Right lobe of liver (tissue), 6 donors: ENCODE data around the gene LRRN2. TPM values are rescaled to one million over a fixed set of nuclear protein-coding genes. Genes with fewer than 3 reads are reported as not detected.

Experiments used
- ATAC-seq, 4 donors: fragments of 200-7000 bp; cut with Tn5 transposase; one replicate each; pipeline ENCODE4 v1.9.1; 2020; ENCODE audit warnings: mild to moderate bottlenecking in 4 of 4, moderate library complexity in 4 of 4
- DNase-seq, 3 donors: peaks; one replicate each; pipeline ENCODE4 v3.0.0-alpha.2; 2020
- H3K27ac ChIP-seq, 3 donors: fragments of 200-600 bp; one replicate each; pipeline ENCODE4 v1.8.0; 2022
- H3K27me3 ChIP-seq, 2 donors: fragments of 200-600 bp; one replicate each; pipeline ENCODE4 v1.8.0; 2022
- H3K36me3 ChIP-seq, 4 donors: fragments of 200-600 bp; sonication (generic) in 1 of 4; one replicate each; pipeline versions ENCODE4 v1.5.1 to v1.8.0; 2017 to 2022; ENCODE audit warnings: control low read depth in 1 of 4
- H3K4me1 ChIP-seq, 4 donors: fragments of 200-600 bp; sonication (generic) in 1 of 4; one replicate each; pipeline versions ENCODE4 v1.5.1 to v1.8.0; 2017 to 2022; ENCODE audit warnings: control low read depth in 1 of 4
- H3K4me3 ChIP-seq, 3 donors: fragments of 200-600 bp; one replicate each; pipeline ENCODE4 v1.8.0; 2022
- H3K9me3 ChIP-seq, 4 donors: fragments of 200-600 bp; sonication (generic) in 1 of 4; one replicate each; pipeline versions ENCODE4 v1.5.1 to v1.8.0; 2017 to 2022; ENCODE audit warnings: control low read depth in 1 of 4
- POLR2A ChIP-seq: fragments of 450-650 bp; IDR thresholded peaks from one replicate; pipeline ENCODE4 v1.6.1; 2017; ENCODE audit warnings: antibody characterized with exemption, mild to moderate bottlenecking
- WGBS: methylation state at CpG from one replicate; pipeline ENCODE4 v1.1.6; 2018; ENCODE audit warnings: low coverage, low lambda C conversion rate; ENCODE audit not compliant: insufficient coverage; ENCODE audit errors: missing lambda C conversion rate; 5-methylcytosine and 5-hydroxymethylcytosine counted together
- intact Hi-C, 2 donors: fragments of 100-400 bp; cut with DNase I; formaldehyde crosslinking; loops; one replicate each; pipeline versions ENCODE4 v1.11.2 to v1.14.1; 2022
- total RNA-seq, 6 experiments: library from RNA; depleted of rRNA in 2 of 6; stranded (reverse); fragments of >200 nt in 2 of 6; fragmentation: NEBNext Ultra II Directional in 3 of 6; extraction: Animal tissue kit (Norgen Biotek cat#: 25700) in 3 of 6; gene quantifications; one replicate each; pipeline versions ENCODE4 v1.1.0 to v1.2.4, GENCODE V29; 2016 to 2023
- TF ChIP-seq, protein P1 (sequence below), 4 donors: fragments of 200-600 bp in 3 of 4; fragments of 450-650 bp in 1 of 4; IDR thresholded peaks; one replicate each; pipeline versions ENCODE4 v1.5.1 to v1.8.0; 2016 to 2022; ENCODE audit warnings: antibody characterized with exemption in 4 of 4, mild to moderate bottlenecking in 2 of 4
- donor health status: DM: no; HTN: yes; CAD: no.
- donor health status: DM: no; HTN: no; CAD: no.
- donor health status: DM: no; HTN: no; CAD: no.
- donor health status: DM: no; HTN: yes; CAD: no.
- donor health status: DM: no; HTN: yes; CAD: no.

The LRRN2 gene
- total RNA-seq, 6 experiments from 2014 or later, result 0.07 to 0.78 (median 0.25) TPM

DNA sequence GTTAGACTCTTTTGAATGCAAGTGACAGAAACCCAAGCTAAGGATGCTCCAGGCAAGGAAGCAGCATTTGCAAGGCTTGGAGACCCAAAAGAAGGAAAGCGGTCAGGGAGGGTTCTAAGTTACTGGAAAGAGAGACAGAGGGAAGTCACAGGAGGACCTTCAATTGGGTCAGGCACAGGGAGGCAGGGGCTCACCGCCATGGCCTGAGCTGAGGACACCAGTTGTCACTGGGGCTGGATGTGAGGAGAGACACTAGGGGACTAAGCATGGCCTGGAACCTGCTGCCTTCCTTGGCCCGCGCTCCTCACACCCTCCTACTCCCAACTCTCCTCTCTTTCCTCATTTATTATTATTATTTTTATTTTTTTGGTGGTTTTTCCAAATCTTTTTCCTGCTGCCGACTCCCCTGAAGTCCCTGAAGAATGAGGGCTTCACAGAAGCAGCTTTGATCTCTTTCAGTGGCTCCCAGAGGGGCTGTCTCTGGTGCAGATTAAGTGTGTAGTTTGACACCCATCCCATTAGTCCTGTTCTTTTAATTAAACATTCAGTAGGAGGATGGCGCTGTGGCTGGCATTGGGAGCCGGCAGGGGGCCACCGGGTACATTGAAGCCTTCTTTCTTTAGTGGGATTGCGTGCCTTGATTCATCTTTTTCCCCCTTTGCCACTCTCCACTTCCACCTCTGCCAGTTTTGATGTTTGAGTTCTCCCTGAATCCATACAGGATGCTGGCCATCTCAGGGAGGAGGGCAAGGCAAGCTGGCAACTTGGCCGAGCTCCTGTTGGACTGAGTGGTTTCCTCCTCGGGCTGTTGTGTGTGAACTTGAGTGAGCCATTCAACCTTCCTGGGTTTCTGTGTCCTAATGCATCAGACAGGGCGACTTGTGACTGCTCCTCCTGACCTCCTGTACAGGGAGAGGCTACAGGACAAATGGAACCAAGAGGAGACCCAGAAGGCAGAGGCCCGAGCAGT lies 110.0 kb downstream of the LRRN2 start:
- intact Hi-C loops, result no loop called here
- WGBS, result 82% methylated on average over 7 of the region's 13 CpGs

DNA sequence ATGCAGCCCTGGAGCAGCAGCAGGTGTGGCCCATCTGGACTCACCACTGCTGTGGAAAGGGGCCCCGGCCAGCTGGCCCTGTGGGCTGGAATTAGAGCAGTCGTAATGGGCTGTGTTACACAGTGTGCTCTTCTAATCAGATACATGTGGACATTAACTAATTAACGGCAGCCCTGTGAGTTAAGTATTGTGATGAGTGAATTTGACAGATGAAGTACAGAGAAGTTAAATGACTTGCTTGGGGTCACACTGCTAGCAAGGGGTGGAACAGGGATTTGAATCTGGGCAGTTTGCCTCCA lies 110.7 kb downstream of the LRRN2 start:
- no peak for DNase-seq
- TF ChIP-seq POLR2A, result no peak
- TF ChIP-seq, protein P1, sequence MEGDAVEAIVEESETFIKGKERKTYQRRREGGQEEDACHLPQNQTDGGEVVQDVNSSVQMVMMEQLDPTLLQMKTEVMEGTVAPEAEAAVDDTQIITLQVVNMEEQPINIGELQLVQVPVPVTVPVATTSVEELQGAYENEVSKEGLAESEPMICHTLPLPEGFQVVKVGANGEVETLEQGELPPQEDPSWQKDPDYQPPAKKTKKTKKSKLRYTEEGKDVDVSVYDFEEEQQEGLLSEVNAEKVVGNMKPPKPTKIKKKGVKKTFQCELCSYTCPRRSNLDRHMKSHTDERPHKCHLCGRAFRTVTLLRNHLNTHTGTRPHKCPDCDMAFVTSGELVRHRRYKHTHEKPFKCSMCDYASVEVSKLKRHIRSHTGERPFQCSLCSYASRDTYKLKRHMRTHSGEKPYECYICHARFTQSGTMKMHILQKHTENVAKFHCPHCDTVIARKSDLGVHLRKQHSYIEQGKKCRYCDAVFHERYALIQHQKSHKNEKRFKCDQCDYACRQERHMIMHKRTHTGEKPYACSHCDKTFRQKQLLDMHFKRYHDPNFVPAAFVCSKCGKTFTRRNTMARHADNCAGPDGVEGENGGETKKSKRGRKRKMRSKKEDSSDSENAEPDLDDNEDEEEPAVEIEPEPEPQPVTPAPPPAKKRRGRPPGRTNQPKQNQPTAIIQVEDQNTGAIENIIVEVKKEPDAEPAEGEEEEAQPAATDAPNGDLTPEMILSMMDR (IDR thresholded peaks at IDR 0.05), result no peak
- Histone ChIP-seq H3K36me3 (no peaks in the 10 kb centered on the region), H3K27me3 (no peaks in the 10 kb centered on the region), H3K4me3 (no peak overlapping the region), H3K9me3 (no peaks in the 10 kb centered on the region), H3K4me1 (no peaks in the 10 kb centered on the region), H3K27ac (no peak overlapping the region)
- ATAC-seq, result no peak
- intact Hi-C loops, result no loop called here
- 96% methylated on average over 3 of the region's 3 CpGs for WGBS

More for the DNA sequence above, 110.0 kb downstream of the LRRN2 start:
- no peak overlapping the region for H3K27ac ChIP-seq
- no peak for TF ChIP-seq POLR2A
- TF ChIP-seq, protein P1 (IDR thresholded peaks at IDR 0.05), result no peak
- H3K9me3 ChIP-seq, result no peaks in the 10 kb centered on the region
- H3K4me3 ChIP-seq, result no peak overlapping the region
- no peak for ATAC-seq
- H3K36me3 ChIP-seq, result no peaks in the 10 kb centered on the region
- no peaks in the 10 kb centered on the region for H3K27me3 ChIP-seq
- no peaks in the 10 kb centered on the region for H3K4me1 ChIP-seq
- no peak for DNase-seq

DNA sequence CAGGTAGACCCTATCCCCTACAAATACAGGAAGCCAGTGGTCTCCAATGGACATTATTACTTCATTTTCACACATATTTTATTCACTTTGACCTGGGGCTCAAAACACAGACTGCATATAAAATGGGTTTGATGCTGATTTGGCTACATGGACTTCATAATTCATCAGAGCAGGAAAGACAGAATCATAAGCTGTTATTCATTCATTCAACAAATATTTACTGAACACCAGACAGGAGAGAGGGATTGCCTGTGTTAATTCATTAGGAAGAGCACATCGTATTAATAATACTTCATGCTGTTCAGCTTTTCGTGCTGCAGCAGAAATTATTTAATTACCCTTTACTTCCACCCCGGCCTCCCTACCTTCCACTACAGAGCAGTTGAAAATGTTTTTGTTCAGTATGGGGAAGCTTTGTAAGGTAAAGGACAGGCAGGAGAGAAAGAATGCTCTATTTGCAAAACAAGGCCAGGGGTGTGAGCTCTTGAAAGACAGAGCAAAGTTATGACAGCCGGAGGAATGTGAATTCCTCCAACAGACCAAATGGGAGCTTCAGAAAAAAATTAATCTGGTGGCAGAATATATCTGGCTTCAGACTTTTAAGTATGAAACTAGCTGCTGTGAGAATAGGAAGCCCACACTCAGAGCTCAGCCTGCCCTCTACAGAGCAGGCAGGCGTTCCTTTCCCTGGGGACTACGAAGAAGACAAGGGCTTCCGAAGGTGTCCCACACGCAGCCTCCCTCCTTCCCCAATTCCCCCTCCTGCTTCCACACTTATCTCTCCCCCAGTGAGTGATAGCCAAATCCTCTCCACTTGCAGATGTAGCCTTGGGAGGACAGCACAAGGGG lies 111.3 kb downstream of the LRRN2 start:
- H3K27ac ChIP-seq, result no peak overlapping the region
- TF ChIP-seq, protein P1 (IDR thresholded peaks at IDR 0.05), result no peak
- no peak for TF ChIP-seq POLR2A
- intact Hi-C loops, result no loop called here
- 84% methylated on average over 4 of the region's 8 CpGs for WGBS
- ATAC-seq, result no peak
- no peak for DNase-seq
- no peaks in the 10 kb centered on the region for H3K9me3 ChIP-seq
- H3K4me3 ChIP-seq, result no peak overlapping the region
- no peaks in the 10 kb centered on the region for H3K36me3 ChIP-seq
- H3K4me1 ChIP-seq, result no peaks in the 10 kb centered on the region
- no peaks in the 10 kb centered on the region for H3K27me3 ChIP-seq

DNA sequence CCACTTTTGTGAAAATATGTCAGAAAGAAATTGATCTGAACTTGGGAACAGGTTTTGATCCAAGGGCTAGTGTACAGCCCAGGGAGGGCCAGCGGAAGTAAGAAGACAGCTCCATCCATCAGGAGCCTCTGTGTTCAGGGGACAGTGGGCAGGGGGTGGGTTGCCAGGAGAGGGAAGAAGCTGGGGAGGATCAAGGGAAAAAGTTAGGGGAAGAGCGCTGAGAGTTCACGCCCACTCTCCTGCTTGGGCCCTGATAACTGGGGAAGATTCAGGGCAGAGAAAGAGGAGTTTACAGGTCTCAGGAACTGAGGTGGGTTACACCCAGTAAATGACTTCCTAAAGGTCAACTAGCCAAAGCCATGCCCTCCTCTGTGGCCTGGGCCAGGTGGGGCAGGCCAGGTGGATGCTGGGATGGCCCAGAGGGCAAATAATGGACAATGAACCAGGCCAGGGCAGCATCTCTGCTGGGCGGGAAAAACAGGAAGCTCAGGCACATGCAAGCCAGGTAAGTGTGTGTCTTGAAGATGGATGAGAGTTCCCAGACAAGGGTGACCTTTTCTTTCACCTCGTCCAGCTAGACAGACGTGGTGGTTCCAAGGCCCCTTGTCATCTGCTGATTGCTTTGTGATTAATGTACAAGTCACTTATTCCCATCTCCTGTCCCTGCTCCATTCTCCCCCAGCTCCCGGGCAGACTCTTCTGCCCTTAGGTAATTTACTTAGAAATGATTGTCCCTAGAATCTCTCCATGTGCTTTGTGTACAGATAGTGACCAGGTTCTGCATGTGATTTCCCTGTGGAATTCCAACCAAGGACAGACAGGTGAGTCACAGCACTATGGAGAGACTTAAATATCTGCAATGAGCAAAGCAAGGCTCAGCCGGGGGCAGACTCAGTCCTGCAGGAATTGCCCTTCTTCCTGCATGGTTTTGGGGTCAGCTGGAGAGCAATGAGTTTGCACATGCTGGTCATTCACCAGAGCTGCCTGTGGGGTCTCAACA lies 112.3 kb downstream of the LRRN2 start:
- intact Hi-C loops, result no loop called here
- DNase-seq (no peak), ATAC-seq (no peak)
- Histone ChIP-seq H3K9me3 (no peaks in the 10 kb centered on the region), H3K4me3 (no peak overlapping the region), H3K4me1 (no peaks in the 10 kb centered on the region), H3K36me3 (no peaks in the 10 kb centered on the region), H3K27me3 (no peaks in the 10 kb centered on the region), H3K27ac (no peak overlapping the region)
- no peak for TF ChIP-seq POLR2A
- TF ChIP-seq, protein P1 (IDR thresholded peaks at IDR 0.05), result no peak
- 58% methylated on average over 4 of the region's 8 CpGs for WGBS
